ENCODE measurements around the gene SULT1A4.
"Not testable (repeated sequence)": the region's sequence is repeated elsewhere in the genome, so short reads cannot be mapped to it uniquely, and the experiment has no call there.

DNA sequence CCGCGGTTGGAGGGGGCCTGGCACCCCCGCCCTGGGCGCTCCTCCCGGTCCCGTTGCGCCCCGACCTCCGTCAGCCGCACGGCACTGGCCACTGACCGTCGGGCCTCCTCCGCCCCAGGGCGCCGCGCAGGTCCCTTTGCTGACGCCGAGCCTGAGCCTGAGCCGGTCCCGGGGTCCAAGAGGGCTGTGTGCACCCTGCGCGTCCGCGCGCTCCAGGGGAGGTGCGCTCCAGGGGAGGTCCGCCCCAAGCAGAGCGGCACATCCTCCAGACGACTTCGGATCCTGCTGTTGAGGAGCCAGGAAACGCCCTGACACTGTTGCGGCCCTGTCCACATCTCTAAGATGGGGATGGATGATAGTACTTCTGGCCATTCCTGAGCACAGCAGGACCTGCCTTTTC, 7.2 kb downstream of the SULT1A4 start:
- TF ChIP-seq, protein P1, sequence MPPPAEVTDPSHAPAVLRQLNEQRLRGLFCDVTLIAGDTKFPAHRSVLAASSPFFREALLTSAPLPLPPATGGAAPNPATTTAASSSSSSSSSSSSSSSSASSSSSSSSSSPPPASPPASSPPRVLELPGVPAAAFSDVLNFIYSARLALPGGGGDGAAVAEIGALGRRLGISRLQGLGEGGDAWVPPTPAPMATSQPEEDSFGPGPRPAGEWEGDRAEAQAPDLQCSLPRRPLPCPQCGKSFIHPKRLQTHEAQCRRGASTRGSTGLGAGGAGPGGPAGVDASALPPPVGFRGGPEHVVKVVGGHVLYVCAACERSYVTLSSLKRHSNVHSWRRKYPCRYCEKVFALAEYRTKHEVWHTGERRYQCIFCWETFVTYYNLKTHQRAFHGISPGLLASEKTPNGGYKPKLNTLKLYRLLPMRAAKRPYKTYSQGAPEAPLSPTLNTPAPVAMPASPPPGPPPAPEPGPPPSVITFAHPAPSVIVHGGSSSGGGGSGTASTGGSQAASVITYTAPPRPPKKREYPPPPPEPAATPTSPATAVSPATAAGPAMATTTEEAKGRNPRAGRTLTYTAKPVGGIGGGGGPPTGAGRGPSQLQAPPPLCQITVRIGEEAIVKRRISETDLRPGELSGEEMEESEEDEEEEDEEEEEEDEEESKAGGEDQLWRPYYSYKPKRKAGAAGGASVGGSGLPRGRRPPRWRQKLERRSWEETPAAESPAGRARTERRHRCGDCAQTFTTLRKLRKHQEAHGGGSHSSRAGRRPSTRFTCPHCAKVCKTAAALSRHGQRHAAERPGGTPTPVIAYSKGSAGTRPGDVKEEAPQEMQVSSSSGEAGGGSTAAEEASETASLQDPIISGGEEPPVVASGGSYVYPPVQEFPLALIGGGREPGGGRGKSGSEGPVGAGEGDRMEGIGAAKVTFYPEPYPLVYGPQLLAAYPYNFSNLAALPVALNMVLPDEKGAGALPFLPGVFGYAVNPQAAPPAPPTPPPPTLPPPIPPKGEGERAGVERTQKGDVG (CRISPR knock-in tag; IDR thresholded peaks at IDR 0.05) = not testable (repeated sequence)
- TF ChIP-seq NBN (IDR thresholded peaks at IDR 0.05); CTCF (IDR thresholded peaks at IDR 0.05 in 2 of 3, conservative IDR thresholded peaks at IDR 0.05 in 1 of 3; ENCODE audit: control insufficient read depth in 2 of 3, extremely low read depth in 1 of 3, insufficient read depth in 1 of 3, low read depth in 3 of 3, low read length in 3 of 3); SUZ12 (IDR thresholded peaks at IDR 0.05; ENCODE audit: unreplicated experiment); HDAC6 (IDR thresholded peaks at IDR 0.05; ENCODE audit: unreplicated experiment); TAF1 (IDR thresholded peaks at IDR 0.05; ENCODE audit: borderline replicate concordance, low read depth, low read length); POLR2A (IDR thresholded peaks at IDR 0.05; ENCODE audit: low read depth, low read length); USF1 (IDR thresholded peaks at IDR 0.05; ENCODE audit: borderline replicate concordance, extremely low read length, insufficient read depth, low read depth, low read length): not testable (repeated sequence)
- TF ChIP-seq, protein P2, sequence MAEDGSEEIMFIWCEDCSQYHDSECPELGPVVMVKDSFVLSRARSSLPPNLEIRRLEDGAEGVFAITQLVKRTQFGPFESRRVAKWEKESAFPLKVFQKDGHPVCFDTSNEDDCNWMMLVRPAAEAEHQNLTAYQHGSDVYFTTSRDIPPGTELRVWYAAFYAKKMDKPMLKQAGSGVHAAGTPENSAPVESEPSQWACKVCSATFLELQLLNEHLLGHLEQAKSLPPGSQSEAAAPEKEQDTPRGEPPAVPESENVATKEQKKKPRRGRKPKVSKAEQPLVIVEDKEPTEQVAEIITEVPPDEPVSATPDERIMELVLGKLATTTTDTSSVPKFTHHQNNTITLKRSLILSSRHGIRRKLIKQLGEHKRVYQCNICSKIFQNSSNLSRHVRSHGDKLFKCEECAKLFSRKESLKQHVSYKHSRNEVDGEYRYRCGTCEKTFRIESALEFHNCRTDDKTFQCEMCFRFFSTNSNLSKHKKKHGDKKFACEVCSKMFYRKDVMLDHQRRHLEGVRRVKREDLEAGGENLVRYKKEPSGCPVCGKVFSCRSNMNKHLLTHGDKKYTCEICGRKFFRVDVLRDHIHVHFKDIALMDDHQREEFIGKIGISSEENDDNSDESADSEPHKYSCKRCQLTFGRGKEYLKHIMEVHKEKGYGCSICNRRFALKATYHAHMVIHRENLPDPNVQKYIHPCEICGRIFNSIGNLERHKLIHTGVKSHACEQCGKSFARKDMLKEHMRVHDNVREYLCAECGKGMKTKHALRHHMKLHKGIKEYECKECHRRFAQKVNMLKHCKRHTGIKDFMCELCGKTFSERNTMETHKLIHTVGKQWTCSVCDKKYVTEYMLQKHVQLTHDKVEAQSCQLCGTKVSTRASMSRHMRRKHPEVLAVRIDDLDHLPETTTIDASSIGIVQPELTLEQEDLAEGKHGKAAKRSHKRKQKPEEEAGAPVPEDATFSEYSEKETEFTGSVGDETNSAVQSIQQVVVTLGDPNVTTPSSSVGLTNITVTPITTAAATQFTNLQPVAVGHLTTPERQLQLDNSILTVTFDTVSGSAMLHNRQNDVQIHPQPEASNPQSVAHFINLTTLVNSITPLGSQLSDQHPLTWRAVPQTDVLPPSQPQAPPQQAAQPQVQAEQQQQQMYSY (CRISPR knock-in tag; IDR thresholded peaks at IDR 0.05) = not testable (repeated sequence)
